Stimulated activated CD8-positive, alpha-beta memory T cell treated with anti-CD3 and anti-CD28 coated beads, Interleukin-2, amount 100 ng/mL, for 48 hours (primary cell): ENCODE data around the gene GPX5.
"Not testable (repeated sequence)": the region's sequence is repeated elsewhere in the genome, so short reads cannot be mapped to it uniquely, and the experiment has no call there.

ENCODE experiments used
- DNase-seq, 2 donors: peaks; one replicate each; pipeline ENCODE4 v3.0.0-alpha.2; 2020; ENCODE audit warnings: low read depth in 2 of 2

GPX5 gene

DNA sequence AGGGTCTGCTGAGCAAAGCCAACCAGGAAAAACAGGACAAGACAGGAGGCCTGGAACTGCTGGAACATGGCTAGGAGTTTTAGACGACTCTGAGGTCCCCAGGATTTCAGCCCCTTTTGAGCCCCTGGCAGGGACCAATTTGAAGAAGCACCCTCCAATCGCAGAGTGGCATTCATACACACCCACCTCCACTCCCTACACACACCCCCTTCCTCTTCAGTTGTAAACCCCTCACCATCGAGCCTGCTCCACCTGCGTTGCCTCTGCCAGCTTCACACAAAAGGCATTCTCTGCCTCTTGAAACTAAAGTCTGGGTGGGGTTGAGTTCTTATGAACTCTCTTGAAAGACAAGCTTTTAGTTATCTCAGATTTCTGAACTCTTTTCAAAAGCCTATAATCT, 10.0 kb upstream of the GPX5 start, which contains the start of gene GPX6:
GPX6 (minus strand) TSS at position 118 of the 400 bp plus-strand sequence; CDS start at position 68, 50 bp downstream.
- DNase-seq: no peak

DNA sequence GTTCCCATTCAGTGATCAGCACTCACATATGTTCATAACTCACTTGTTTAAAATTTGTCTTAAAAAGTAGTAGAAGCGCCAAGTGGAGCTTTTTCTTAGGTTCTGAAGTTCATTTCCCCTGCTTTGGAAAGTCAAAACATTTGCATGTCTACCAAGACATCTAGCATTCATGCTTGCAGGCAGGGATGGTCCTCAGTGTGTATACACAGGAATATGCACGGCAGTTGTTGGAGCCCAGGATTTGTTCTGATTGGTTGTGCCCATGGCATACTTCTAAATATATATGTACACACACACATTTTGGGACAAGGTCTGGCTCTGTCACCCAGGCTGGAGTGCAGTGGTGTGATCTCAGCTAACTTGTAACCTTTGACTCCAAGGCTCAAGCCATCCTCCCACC, 7.7 kb upstream of the GPX5 start:
- no peak for DNase-seq

DNA sequence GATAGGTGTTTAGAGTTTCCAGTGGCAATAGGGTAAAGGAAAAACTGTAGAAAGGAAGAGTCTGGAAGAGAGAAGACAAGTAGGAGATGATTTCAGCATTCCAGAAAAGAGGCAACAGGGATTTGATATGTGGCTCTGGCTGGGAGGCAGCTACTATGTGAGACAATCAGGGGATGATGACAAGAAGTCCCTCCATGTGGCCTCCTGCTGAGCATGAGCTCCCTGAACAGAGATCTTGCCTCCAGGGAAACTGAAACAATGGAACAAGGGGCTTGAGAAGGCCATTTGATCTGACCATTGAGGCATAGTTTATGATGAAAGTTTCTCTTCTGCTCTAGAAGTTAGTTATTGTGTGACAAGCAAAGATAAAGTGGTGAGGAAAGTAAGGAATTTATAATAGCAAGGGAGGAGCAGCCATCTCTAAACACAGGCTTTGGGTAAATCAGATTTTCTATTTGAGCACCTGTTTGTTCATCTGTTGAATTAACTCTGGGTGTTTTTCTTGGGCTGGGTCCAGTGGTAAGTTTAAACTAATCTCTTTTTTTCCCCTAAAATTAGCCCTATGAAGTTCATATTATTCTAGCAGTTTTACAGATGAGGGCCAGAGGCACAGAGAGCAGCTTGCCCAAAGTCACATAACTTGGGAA, 3.0 kb upstream of the GPX5 start:
- no peak for DNase-seq

DNA sequence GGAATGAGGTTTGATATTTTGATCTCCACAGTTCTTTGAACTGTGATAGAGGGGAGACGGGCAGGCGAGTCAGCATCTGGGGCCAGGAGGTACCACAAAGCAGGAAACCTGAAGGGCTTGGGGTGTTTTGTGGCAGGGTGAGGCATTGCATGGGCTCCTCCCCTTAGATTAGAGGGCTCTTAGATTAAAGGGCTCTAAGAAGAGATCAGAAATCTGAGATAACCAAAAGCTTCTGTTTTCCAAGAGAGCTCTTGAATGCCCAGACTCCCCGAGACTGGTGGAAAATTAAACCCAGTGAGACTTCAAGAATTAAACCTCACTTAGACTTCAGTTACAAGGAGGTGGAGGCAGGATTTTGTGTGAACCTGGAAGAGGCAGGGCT, 2.4 kb upstream of the GPX5 start:
- peak in 1 of 2 donors; percentile 10 for DNase-seq

DNA sequence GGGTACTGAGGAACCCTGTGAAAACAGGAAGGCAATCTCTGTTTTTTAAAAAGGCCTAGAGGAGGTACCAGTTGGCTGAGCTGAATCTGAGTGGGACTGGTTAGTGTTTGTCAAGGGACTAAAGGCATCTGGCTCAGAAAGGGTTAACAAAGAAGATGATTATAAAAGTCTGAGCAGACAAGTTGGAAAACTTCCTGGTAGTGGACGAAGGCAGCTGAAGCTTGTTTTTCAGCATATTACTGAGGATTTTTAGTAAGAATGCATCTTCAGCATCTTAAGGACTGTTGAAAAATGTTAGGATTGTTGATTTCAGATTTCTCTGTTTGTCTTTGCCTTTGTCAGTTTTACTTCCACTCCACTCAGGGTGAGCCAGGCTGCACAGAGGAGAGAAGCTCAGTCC, 5.1 kb downstream of the GPX5 start:
- no peak for DNase-seq

DNA sequence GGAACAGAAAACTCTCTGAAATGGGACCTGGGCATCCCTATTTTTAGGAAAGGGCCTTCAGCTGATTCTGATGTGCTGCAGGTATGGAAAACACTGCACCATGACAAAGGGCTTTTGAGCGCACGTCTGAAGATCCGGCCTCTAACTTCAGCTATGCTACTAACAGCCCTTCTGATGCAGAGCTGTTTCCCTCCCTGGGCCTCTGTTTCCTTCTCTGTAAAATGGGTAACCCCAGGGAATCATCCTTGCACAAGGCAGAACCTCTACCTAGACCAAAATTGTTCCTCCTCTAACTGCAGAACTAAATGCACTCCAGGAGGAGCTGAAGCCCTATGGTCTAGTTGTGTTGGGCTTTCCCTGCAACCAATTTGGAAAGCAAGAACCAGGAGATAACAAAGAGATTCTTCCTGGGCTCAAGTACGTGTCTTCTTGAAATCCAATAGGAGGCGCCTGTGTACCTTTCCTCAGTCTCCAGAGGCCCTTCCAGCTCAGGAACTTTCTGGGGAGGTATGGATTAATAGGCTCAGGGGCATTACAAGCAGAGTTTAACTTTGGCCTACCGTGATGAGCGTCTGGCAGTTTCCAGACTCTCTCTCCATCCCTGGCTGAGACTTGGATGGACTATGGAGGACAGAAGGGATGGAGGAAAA, 5.9 kb downstream of the GPX5 start:
- no peak for DNase-seq

DNA sequence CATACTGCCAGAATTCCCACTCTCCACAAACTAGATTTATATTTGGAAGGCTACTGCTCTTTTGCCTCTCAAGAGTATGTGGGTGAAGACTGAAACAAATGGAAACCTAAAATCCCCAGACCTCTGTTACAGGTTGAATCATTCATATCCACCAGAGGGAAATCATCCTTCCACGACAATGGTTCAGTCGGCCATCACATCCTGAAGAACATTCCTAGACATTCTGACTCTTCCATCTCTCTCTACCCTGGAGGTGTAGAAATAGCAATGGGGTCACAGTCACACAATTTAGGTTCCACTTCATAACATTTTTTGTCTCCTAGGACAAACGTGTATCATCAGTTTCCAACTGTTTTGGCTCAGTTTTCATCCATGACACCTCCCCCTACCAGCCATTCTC, 8.6 kb downstream of the GPX5 start:
- DNase-seq: no peak

DNA sequence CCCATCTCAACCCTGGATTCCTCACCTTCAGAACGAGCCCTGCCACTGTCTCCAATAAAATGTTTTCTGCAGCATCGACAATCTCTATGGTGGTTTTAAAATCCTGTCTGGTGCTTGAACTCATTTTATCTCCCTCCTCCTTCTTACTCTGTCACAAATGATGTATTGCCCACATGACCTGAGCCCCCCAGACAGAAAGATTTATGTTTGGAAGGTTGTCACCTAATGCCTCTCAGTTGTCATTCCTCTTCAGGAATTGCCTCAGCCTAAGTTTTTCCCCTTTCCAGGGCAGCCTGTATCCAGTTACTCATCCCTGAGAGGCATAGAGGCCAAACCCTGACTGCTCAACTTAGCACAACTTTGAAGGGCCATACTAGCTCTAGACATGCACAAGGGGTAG, 9.2 kb downstream of the GPX5 start:
- no peak for DNase-seq

DNA sequence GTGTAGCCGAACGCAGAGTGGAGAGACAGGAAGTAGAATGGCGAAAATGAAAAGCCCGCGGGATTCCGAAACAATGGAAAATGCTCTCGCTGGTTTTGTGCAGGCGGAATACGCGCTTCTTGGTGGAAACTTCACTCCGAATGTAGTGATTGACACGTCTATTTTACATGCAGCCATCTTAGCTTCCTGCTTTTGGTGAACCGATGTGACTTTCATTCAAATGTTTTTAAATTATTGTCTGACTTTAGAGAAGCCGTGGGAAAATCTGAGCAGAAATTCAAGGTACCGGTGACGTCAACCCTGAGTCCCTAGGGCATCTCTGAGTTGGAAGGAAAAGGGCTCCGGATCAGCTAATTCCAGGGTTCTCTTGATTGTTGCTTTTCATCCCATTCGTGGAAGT, 11.4 kb downstream of the GPX5 start:
- DNase-seq: no peak

DNA sequence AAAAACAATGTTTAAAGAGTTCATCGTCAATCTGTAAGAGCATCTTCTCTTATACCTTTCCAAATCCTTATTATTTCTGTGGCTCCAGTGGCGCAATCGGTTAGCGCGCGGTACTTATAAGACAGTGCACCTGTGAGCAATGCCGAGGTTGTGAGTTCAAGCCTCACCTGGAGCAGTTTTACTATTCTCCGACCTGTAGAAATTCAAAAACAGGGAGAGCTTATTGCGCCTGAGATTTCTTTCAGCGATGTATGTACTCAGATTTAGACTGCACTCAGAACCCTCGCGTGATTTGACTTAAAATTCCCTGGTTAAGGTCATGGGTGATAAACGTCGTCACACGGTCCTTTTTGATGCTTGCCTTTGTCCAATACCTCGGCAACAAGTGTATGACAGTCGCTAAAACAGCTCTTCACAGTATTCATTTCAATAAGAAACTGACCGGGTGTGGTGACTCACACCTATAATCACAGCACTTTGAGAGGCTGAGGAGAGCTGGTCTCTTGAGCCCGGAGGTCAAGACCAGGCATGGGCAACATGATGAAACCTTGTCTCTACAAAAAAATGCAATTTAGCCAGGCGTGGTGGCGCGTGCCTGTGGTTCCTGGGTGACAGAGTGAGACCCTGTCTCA, 11.9 kb downstream of the GPX5 start:
- DNase-seq: peak in 1 of 2 donors; percentile 12

DNA sequence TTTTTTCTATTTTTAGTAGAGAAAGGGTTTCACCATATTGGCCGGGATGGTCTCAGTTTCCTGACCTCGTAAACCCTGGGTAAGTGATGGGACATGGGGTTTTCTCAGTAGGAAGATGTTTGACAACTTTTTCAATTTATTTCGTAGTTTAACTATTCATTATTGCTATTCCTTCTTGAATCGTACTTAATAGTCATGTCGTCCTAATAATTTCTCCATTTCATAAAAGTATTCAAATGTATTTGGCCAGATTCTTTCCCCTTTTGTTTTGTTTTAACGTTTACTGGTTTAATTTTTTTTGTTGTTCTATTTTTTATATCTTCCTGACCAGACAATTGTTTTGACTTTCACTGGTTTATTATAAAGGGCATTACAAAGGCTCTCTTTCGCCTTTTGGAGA, 16.3 kb downstream of the GPX5 start:
- no peak for DNase-seq

DNA sequence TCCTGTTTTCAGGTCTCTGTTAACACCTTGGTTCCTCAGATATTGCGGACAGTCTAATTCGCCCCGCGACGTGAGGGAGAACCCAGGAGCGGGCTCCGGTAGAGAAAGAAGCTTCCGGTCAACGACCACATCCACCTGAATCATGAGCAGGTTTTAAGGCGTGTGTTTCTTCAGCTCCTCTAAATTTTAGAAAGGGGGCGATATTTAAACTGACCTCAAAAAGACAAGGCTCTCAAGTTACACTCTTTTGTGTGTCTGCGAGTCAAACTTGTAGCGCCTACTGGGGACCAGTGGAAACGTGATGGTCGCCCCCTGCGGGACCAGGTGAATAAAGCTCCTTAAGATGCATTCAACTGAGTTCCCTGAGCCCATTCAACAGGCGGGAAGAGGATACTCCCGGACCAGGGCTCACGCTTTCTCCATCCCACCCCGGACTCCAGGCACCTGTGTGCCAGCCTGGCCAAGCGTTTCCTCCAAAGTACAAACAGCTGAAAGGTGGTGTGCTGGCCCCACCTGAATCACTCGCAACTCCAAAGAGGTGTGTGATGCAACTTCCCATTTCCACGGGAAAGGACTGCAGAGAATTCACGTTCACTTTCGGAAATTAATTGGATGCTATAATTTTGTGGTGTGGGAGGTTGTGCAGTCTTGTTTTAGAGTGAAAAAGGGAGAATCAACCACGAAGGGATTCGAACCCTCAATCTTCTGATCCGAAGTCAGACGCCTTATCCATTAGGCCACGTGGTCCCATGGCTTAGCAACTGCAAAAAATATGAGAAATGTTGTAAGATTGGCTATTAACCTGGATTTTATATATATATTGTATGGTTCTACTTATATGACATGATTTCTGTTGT, 17.0 kb downstream of the GPX5 start:
- peak; percentile 20 to 32 for DNase-seq

DNA sequence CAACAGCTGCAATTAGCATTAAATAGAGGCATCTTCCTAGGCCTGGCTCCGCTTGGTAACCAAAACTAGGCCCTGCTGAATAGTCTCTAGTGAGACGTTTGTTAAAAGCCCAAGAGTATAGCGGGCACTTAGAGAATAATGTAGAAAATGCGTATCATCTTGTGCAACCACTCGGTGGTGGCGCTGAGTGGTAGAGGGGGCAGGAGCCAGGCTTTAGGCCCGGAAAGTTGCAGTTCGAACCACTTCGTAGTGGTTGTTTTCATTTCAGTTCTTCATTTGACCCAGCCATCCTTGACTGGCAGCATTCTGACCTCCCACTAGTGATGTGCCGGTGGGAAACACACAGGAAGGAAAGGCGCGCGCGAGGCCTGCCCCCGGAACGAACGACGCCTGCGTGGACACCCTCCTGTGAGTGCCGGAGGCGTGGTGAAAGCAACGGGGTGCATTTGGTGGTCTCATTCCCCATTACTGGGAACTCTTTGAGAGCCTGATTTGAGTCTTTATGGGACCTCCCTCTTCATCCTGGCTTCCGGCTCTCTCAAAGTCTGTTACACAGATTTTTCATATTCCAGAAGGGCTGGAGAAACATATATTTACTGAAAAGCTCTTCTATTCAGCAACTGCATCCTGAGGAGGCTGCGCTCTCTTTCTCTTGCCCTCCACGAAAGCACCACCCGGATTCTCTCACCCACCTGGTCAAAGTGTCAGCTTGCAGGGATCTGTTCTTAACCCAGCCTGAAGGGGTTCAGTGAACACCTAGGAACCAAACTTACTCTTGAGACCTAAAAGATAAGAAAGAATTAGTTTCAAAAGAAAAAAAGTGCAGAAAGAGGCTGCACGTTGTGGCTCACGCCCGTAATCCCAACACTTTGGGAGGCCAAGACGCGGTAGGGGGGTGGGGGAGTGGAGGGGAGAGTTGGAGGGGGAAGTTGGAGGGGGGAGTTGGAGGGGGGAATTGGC, 18.2 kb downstream of the GPX5 start:
- DNase-seq: peak in 1 of 2 donors; percentile 21

DNA sequence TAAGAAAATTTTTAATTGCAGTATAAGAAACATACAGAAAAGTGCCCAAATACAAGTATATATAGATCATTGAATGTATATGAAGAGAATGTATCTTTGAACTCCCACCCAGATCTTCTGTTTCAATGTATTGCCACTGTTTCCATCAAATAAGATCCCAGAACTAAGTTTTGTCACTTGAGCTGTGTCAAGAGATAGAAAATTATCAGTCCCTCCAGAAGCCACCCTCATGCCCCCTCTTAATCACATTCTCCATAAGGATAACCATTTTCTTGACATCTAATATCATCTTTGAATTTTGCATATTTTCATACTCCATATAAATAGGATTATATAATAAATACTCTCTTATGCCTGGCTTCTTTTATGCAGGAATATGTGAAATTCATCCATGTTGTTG, 20.3 kb downstream of the GPX5 start:
- no peak for DNase-seq

DNA sequence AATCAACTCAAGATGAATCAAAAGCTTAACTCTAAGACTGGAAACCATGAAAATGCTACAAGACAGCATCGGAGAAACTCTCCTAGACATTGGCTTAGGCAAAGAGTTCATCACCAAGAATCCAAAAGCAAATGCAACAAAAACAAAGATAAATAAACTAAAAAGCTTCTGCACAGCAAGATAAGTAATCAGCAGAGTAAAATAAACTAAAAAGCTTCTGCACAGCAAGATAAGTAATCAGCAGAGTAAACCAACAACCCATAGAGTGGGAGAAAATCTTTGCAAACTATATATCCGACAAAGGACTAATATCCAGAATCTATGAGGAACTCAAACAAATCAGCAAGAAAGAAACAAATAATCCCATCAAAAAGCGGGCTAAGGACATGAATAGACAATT, 21.3 kb downstream of the GPX5 start:
- not testable (repeated sequence) for DNase-seq

DNA sequence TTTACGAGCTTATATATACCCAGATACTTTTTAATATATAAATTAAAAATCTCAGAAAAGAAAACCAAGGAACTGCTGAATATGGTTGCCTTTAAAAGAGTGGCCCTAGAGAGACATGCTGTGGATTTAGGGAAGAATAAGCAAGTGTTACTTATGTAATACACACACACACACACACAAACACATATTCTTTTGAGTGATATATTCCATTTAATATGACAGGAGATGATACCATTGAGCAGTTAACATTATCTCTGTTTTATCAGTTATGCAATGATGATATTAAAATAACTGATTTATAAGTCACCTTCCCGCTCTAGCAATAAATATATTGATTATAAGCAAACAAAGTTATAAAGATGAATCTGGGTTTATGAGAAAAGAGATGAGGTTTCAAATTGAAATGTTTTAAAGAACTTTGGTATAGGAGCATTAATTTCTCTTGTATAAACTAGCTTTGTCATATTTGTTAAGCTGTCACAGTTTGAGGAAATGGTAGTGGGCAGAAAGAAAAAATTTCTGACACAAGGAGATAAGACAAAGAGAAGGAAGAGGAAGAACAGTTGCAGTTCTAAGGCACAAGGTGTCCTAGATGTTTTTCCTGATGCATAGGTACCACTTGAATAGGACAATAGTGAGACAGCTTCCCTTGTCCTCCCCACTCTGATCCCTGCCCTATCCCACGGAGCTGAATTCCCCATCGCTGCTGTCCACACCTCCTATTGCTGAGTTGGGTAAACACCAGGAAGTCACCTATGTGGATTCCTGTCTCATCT, 26.4 kb downstream of the GPX5 start:
- no peak for DNase-seq

DNA sequence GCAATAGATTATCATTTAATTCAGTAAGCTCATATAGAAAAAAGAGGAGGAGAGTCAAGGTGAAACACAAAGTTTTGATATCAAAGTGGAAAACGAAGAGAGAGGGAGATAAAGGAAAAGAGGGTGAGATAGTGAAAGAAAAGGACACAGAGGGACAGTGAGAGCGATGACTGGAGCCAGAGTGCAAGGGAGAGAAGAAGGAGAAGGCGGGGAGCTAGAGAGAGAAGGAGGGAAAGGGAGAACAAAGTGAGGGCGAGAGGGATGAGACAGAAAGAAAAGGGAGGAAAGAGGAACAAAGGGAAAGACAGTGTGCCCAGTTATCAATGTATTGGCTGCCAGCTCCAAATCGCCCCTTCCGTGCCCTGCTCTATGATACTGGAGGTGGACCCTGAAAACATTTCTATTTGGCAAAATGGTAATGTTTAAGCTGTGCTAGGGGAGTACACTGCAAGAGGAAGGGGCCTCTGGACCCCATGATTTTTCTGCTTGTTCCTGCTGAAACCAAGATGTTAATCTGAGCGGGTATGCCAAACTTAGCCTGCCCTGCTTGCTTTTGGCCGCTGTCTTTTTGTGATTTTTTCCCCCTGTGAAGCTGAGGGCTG, 27.8 kb downstream of the GPX5 start:
- DNase-seq: no peak

DNA sequence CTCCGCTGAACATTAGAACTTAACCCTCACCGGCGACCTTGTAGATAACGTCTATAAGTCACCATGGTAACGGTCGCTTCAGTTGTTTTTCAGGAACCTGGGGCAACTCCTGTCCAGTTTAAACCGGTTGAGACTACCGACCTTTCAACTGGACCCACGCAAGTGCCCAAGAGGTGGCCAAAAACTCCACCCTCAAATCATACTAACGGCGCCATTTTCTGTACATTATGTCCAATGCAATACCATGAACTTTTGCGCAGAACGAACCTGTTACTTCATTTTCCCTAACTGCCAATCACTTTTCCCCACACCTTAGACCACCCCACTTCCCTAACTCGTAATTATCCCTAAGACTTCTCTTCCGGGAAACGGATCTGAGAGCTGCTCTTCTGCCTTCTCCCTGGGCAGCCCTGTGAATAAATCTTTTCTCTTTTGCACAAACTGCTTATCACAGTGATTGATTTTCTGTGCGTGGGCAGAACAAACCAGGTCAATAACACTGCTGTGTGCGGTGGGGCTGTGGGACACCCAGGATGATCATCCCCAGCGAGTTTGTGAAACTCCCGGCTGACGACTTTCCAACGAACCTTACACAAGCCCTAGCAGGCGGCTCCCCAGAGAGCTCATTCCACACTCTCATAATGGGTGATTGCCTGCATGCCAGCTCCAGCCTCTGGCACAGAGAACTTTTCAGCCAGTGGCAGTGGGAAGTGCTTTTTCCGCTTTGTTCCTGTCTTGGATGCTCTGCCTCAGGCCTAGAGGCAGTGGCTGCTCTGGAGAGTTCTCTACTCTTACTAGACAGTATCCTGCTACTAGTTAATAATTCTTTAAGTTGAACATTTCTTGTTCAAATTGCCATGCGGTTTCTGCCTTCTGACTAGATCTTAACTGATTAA, 28.6 kb downstream of the GPX5 start:
- no peak for DNase-seq

DNA sequence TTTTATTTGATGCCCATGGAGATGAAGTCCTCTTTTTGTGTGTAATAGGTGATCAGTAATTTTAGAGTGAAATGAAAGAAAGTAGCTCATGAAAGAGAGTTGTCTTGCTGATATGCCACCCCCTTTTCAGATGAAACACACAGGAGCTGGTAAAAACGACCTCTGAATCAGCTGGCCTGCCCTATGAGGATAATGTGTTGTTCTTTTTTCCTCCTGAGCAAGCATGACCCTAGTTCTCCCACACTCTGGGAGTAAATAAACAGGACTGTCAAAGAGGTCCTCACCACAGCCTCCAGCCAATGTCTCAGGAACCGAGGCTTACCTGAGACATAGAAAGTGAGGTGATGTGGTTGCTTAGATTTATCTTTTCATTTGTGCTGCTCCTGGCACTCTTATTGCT, 29.5 kb downstream of the GPX5 start:
- DNase-seq: no peak
